CD4-positive, alpha-beta T cell treated with Interleukin-4 for 1 hour (primary cell): ENCODE measurements around the gene GTPBP1.

ENCODE experiments used
- DNase-seq, 2 donors: peaks; one replicate each; pipeline ENCODE4 v3.0.0-alpha.2; 2020 to 2022

GTPBP1 gene

DNA sequence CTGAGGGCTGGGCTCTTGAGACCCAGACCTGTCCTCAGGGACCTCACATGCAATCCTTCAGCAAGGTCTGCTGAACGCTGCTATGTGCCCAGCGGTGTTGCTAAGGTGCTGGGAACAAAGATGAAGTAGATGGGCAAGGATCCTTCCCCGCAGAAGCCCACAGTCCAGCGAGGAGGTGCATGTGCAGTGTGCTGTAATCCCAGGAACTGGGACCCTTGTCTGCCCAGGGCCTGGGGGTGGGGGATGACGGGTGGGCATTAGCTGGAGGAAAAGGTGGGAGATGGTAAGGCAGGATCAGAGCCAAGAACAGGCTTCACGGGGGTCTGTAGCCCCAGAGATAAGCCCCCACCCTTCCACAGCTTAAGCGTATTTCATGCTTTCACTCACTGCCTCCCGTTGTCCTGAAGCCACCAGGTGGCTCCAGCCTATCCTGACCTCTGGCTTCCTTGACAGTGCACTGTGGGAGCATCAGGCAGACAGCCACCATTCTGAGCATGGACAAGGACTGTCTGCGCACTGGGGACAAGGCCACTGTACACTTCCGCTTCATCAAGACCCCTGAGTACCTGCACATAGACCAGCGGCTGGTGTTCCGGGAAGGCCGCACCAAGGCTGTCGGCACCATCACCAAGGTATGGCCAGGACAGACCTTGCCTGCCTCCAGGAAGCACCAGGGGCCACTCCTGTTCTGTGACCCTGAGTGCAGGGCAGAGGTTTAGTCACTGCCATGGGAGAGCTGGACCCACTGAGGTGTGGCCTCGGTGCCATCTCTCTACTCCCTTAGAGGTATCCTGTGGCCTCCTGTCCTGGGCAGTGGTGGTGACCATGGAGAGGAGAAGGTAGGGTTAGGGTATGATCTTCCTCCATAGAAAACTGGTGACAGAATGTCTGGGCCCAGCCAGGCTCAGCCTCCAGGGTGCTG is 22.0 kb downstream of the GTPBP1 start:
- DNase-seq: no peak

DNA sequence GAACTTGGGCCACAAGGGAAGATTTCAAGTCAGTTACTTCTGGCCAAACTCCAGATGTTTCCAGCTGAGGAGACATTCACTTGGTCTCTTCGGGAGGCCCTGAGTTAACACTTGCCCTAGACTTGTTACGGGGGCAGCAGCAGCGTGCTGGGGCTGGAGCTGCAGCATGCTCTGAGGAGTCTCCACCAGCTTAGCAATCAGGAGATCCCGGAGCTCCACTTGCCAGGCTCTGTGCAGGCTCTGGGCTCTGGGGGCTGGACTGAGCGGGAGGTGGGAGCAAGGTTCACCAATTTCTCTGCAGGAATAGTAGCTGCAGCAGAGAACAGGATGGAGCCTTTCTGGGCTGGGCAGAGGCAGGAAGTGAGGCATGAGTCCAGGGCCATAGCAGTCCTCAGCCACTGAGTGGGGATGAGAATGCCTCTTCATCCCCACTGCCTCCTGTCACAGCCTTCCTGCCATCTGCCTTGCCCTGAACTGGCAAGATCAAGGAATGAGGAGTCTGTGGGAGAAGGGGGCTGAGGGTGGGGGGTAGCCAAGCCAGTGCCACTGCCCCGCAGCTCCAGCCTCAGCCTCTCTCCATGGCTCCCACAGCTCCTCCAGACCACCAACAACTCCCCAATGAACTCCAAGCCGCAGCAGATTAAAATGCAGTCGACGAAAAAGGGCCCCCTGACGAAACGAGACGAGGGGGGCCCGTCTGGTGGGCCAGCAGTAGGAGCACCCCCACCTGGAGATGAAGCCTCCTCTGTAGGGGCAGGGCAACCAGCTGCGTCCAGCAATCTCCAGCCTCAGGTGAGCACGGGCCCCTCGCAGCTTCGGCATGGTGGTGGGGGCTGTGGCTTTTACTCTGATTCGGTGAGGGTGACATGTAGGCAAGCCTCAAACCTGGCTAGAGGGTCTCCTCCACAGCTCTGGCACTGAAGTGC is 23.4 kb downstream of the GTPBP1 start:
- DNase-seq: no peak

DNA sequence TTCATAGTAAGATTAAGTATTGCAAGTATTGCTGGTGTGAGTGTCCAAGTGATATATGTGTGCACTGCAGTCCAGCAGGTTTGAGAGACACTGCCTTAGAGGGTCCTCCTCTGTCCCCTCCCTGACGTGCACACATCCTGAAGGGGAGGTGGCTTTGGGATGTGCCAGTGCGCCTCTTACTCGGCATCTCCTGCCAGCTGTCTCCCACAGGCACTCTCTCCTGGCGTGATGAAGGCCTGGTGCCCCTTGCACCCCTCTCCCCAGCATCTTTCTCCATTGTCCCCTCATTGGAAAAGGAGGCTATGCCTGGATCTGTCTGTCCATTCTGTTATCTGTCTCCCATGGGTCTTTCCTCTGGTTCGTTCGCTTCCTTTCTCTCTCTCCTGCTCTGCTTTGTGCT is 24.2 kb downstream of the GTPBP1 start:
- DNase-seq: no peak

DNA sequence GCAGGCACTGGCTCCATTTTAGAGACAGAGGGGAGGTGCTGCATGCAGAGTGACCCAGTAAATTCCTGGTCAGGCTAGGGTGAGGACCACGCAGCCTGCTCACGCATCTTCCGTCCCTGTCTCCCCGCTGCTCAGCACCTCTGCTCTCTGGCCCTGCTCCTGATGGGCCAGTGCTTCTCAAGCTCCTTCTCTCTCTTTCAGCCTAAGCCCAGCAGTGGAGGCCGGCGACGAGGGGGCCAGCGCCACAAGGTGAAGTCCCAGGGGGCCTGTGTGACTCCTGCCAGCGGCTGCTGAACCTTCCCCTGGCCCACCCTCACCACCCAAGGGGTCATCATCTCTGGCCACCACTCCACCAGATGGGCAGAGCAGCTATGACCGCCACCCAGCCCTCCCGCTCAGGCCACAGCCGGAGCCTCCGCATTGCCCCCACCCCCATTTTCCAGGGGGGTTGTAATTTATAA is 24.7 kb downstream of the GTPBP1 start:
- no peak for DNase-seq

DNA sequence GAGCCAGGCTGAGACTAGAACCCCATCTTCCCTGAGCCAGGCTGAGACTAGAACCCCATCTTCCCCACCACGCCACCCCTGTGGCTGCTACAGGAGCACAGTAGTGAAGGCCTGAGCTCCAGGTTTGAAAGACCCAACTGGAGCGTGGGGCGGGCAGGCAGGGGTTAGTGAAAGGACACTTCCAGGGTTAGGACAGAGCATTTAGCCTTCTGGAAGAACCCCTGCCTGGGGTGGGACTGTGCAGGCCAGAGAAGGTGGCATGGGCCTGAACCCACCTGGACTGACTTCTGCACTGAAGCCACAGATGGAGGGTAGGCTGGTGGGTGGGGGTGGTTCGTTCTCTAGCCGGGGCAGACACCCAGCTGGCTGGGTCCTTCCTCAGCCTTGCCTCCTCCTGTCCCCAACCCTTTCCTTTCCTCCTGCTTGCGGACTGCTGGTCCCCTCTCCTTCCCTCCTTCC is 26.0 kb downstream of the GTPBP1 start:
- no peak for DNase-seq

DNA sequence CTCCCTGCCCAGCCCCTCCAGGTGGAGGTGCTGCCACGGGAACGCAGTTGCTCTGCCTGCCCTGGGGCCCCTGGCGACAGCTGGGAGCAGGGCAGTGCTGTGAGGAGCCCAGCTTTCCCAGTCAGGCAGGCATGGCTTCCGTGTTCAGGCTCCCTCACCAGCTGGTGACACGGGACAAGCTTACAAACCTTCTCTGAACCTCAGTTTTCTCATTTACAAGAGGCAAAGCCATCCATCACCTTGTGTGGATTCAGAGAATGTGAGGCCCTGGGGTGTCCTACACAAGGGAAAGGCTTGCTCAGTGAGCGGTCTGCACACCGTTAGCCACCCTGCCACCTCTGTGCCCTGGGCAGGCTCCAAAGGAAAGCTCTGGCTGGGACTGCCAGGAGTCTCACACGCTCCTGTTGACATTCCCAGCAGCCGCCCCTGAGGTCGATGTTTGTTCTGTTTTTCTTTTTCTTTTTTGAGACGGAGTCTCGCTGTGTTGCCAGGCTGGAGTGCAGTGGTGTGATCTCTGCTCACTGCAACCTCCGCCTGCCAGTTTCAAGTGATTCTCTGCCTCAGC is 26.6 kb downstream of the GTPBP1 start:
- no peak for DNase-seq

DNA sequence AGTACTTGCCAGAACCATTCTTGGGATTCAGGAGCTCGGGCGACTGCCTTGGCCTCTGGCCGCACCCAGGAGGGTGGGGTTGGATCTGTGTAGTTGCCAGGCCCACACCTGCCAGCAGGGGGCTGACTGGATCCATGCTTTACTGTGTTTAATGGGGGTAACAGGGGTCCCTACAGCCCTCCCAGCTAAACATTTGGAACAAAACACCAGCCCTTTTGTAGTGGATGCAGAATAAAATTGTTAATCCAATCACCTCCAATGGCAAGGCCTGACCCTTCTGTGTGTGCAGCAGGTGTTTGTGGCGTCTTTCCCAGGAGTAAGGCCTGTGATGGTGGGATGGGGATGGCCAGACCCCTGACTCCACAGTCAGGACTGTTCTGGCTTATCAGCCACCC is 27.6 kb downstream of the GTPBP1 start:
- DNase-seq: peak; percentile 52 to 63

DNA sequence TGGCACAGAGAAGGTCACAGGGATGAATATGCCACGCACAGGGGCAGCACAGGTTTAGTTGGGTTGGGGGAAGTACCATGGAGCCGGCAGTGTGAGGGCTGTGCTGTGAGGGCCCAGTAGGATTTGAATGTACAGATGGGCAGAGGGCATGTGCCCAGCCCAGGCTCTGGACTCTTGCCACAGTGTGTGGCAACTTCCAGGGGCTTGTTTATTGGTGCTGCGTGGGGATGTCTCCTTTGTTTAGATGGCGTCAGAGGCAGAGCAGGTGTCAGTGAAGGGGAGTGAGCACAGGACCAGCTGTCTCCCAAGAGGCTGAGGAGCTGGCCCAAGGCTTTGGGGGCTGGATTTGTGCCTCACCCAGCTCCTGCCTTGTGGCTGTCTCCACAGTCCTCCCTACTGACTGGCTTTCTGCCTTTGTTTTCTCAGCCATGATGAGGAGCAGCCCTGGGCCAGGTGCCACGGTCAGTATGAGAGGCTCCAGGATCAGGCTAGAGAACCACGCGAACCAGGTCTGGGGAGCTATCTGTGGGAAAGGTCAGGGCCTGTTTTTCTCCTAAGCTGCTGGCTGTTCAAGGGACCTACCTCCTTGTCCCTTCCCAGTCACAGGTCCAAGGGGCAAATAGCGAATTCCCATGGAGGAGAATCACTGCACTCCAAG is 28.1 kb downstream of the GTPBP1 start:
- no peak for DNase-seq

DNA sequence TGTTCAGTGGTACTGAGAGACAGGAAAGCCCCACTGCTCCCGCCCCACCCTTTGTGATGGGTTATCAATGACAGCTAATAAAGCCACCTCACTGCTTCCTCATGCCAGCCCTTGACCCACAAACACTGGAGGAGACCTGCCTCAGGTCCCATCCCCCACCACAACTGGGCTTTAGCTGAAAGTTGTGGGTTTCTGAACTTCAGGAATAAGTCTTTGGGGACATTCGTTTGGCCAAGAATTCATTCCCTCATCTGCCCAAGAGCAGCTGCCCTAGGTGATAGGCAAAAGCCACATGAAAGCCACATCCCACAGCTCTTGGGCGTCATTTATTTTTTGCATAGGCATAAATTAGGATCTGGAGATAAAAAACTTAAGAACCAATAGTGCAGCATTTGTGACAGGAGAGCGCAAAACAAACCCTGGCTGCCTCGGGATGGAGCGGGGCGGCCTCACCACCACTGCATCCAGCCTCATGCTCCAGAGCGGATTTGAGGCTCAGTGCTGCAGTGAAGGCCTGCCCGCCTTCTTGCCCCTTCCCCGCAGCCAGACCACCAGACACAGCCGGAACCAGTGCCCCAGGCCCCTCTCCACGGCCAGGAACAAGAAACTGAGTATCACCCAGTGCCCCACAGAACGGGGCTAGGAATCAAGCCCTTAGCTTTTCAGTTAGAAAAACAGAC is 28.8 kb downstream of the GTPBP1 start:
- DNase-seq: no peak

DNA sequence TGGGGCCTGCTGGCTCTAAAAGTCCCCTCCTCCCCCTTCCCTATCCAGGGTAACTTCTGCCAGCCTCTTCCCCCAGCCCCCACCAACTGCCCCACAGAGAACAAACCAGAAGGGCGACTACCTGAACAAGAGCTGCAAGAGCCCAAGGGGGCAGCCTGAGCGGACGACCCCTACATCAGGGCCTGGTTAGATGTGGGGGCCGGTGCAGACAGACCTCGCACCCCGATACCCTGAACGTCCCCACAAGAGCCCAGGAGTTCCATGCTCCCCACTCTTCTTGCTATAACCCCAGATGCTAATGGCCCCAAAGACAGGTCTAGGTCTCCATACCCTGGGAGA is 29.4 kb downstream of the GTPBP1 start:
- DNase-seq: no peak

DNA sequence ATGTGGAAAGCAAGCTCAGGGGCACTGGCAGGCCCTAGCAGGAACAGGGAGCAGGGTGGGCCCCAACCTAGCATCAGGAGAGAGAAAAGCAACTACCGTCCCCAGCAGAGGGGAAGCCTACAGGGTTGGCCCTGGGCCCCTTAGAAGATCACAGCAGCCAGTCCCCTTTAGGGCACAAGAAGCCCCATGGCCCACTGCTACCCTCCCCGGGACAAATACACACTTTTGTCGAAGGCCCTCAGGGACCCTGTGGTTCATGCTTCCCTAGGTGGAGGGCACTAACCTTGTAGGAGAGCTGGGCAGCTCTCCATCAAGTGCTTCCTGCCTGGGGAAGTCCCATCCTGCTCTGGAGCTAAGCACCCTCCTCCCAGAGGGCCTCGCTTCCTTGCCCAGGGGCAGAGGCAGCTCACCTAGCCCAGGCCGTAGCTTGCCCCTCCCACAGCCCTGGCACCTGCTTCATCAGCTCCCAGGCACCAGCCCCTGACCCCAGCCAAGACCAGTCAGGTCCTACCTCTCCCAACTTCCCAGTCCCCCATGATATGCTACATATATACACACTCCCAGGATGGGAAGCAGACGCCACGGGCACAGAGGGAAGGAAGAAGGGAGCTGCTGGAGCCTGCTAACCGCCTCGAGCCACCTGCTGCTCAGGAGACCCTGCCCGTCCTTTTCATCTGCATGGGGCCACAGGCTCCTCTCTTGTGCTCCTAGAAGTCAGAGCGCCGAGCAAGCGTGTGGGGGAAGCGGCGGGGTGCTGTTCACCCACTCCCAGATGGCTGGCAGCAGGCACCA is 29.9 kb downstream of the GTPBP1 start:
- no peak for DNase-seq

DNA sequence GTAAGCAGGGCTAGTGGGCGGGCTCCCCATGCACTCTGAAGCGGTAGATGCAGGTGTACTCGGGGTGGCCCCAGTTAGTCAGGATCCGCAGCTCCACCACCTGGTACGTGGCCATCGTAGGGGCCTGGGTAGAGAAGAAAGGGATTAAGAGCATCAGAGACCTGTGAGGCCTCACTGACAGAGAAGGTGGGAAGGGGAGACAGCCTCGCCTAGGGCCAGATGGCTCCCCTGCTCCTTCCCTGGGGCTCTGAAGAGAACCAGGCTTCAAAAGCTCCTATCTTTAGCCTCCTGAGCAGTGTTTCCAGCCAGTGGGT is 30.5 kb downstream of the GTPBP1 start:
- DNase-seq: no peak

DNA sequence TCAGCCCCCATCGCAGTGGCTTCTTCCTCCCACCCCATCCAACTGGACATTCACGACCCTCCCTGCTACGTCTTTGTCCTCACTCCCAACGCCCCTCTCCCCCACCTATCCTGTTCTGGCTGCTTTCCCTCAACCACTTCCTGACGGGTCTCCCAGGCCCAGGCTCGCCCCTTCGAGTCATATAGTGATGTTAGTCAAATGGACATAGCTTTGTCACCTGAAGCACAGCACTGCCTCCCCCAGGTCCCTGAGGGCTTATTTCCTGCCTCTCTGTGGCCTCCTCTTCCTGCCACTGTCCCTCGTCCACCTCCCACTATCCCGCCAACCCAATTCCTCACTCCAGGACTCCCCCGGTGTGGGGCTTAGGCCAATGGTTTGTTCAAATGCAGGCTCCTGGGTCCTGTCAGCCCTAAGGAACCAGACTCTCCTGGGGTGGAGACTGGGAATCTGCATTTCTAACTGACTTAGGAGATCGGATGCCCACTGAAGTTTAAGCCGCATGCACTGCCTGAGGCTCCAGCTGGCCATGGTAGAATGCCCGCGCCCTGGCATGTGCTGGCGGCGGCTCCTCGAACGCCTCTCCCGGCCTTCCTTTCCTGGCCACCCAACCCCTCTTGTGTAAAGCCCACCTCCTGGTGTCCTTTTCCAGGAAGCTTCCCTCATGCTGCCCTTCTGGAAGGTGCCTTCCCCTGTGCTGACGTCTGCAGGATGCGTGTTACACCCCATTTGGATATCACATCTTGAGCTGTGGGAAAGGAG is 31.7 kb downstream of the GTPBP1 start:
- no peak for DNase-seq

DNA sequence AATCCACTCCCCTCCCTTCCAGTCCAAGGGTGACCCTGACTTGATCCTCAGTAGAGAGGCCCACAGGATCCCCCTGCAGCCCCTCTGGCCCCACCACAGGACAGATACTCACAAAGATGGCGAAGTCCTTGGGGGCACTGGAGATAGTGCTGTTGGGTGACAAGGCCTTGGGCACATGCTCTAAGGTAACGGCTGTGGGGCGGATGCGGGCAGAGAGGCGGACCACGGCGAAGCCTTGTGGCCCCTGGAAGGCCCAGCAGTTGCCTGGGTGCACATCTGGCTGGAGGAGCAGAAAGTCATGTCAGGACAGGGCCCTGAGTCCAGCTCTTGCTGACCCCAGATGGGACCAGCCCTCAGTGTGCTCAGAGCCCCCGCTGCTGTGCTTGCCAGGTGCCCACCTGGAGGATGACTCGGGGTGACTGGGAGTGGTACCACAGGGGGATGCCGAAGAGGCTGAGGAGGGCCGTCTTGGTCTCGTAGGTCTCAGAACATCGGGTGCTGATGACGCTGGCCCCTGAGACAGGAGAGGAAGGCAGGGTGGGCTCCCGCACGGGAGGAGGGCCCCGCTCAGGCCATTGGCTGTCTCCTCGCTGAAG is 32.8 kb downstream of the GTPBP1 start:
- no peak for DNase-seq

DNA sequence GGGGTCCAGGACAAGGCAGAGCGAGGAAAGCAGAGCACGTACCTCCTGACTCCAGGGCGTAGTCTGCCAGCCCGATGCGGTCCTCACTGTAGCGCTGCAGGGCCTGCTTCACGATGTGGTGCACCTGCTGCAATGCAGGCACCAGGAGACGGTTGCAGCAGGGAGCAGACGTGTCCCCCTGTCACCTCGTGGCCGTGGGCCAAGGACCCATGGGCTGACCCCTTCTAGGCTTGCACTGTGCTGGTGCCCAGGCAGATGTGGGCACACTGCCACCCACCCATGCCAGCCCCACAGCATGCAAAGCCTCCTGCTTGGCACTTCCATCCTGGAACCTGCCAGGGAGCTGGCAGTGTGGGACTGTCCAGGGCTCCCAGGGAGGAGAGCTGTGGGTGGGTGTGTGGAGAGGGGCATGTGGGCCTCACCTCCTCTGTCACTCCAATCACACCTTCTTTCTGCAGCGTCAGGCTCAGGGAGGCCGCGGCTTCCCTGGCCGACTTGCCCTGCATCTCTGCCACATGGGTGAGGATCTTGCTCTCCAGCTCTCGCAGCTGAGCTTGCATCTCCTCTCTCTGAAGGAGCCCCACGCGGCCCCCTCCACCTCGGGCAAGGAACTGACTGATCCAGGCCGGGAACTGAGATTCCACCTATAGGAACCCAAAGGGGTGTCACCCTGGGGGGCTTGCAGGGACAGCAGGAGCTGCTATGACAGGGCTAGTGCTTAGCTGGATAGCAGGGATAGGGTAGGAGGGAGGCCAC is 33.7 kb downstream of the GTPBP1 start:
- DNase-seq: no peak

DNA sequence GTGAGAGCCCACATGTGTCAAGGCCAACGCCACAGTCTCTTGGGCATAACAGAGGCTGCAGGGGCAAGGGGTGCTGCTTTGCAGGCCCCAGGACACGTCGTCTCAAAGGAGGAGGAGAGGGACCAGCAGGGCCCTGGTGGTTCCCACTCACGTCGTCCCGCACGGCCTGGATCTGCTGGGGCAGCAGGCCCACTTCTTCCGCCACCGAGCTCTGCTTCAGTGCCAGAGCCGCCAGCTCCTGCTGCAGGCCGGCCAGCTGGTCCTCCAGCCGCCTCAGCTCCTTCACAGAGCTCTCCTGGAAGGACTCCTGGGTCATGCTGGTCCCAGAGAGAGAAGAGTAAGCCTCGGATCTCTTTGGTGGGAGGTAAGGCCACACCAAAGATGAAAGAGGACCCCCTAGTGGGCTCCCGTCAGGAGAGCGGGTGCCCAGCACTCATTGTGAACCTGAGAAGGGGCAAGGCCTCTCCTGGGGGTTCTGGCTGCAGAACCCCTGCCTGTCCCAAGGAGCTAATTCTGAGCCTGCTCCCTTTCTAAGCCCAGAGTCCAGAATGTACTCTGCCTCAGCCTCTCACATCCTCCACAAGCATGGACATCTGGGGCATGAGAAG is 34.5 kb downstream of the GTPBP1 start:
- DNase-seq: no peak

DNA sequence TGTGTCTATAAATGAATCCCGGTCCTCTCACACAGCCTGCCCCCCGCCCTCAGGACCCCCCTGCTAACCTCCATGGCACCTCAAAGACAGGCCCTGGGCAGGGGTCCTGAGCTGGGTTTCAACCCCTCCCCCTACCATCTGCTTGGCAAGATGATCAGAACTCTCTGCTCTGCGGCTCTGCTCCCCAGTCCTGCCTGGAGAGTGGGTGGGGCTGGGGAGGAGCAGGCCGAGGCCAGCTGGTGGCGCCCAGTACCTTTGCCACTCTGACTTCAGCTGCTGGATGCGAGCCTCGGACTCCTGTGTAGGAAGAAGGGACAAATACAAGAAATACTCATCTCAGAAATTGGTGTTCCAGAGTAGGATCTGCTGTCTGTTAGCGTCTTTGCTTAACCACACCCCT is 35.0 kb downstream of the GTPBP1 start:
- DNase-seq: no peak

DNA sequence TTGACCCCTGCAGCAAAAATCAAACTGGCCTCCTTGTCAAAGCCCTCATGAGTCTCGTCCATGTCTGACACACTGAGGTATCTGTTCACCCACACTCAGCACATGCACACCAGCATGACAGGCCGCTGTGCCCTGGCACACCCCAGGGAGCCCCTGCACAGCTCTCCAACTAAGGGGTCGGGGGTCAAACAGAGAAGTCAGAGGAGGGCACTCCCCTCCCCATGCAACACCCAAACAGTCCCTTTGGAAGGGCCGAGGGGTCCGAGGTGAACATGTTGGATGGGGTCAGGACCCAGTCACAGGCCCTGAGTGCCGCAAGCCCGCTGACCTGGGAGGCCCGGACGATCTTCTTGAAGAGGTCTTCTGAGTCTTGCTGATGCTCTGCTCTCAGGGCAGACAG is 35.4 kb downstream of the GTPBP1 start:
- DNase-seq: no peak

DNA sequence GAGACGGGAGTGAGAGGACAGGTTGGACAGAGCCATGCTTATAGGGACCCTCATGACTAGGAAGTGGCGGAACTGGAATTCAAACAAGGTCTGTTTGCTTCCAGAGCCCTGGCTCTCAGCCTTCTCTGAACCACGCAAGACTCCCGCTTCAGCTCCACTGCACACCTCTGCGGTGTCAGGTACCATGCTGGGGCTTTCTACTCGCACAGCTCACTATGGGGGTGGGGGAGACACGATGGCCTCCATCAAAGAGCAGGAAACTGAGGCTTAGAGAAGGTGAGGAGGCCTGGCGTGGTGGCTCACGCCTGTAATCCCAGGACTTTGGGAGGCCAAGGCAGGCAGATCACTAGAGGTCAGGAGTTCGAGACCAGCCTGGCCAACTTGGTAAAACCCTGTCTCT is 35.8 kb downstream of the GTPBP1 start:
- no peak for DNase-seq
